Hematopoietic multipotent progenitor cell treated with erythropoietin and hydrocortisone succinate and interleukin-3 and kit ligand, for 4 days (in vitro differentiated cells): Measurements from ENCODE around the gene RBM8A.
A peak's percentile ranks its signal among the peaks of the same experiment; 100 is the strongest.

ENCODE experiments used
- DNase-seq: peaks from one replicate; pipeline ENCODE4 v3.0.0-alpha.2; 2015

Gene RBM8A

DNA sequence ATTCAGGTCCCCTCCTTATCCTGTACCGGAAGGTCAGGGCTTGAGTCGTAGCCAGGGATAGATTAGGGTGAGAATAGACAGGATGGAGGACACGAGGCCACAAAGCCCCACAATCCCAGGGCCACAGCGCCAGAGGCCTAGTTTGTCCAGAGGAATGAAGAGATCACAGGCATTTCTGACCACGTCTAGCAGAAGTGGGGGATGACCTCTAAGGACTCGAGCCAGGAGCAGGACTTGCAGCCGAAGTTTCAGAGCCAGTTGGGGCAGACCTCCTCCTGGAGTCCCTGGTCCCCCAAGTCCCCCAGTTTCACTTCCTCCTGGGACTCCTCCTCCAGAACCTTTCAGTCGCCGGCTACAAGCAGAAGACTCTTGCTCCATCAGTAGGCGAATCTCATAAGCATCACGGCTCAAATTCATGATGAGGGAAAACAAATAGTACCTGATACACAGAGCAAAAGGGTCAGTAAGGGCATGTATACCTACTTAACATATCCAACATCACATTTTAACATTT, 15.1 kb downstream of the RBM8A start:
- no peak for DNase-seq

DNA sequence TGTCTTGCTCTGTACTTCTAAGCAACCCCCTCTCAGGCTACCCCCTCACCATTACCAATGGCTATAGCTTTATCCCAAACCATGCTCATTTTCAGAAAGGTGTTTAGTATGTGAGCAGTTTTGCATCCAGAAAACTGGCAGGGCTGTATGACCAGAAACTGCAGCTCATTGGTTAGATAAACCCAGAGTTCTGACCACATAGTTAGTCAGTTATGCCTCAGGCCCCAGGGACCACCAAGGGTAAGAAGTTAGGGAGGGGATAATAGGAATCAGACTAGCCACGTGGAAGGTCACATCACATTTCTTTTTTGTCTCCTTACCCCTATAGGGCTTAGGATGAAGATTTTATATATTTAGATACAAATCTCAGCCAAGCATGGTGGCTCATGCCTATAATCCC, 18.6 kb downstream of the RBM8A start:
- no peak for DNase-seq

DNA sequence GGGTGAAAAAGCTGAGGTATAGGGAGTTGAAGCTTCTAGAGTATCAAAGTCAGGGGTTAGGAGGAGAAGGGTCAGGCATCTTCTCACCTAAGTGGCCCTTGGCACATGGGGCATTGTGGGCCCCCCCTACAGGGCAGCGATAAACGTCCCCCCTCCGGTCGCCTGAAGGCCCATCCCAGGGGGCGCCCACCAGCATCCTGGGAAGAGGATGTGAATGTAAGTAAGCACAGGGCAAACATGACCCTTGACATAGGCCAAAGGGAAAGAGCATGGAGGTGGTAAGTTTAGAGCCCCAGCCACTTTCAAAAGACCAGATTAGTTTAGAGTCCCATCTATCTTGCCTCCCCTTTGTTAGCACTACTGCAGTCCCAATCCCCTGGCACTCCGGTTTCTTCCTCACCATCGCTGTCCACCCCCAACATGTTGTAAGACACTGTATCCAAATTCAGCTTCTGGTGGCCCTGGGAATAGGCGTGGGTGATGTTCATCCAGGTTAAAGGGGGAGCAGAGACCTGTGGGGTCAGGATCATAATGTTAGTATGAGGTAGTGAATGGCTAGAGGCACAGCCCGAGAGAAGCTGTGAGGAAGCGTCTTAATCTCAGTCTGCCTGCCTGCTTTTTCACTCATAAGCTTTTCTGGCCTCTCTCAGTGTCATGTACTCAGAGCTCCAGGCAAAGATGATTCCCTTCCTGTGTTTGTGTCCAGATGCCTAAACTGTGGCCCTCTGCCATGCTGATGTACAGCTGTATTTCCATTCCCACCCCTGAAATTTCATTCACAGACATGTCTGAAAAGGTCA, 20.1 kb downstream of the RBM8A start:
- no peak for DNase-seq

DNA sequence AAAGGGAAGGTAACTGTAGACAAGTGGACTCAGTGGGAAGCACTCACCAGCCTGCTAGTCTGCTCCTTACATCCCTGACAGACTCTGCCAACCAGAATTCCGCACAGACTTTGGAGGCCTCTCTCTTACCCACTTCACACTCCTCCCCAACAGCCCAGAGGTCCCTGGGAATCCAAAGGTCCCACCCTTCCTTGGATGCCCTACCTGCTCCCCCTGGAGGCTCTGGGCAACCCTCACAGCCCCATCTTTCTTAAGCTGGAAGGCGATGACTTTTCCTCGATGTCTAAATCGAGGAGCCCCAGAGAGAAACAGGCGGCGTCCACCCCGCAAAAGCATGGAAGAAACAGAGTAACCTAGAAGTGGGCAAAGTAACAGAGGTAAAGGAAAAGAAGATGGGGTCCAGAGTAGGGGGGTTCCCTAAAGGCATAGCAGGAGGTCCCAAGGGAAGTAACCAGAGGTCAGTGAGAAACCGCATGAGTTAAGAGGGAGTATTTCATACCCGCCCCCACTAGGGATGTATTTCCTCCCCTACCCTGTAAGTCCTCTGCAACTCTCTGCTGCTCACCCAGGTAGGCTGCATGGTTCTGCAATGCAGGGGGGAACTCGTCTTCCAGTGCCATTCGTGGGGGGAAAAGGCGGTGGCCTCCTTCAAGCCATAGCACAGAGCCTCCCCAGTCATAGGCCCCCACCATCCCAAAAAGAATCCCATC, 25.8 kb downstream of the RBM8A start:
- DNase-seq = no peak

DNA sequence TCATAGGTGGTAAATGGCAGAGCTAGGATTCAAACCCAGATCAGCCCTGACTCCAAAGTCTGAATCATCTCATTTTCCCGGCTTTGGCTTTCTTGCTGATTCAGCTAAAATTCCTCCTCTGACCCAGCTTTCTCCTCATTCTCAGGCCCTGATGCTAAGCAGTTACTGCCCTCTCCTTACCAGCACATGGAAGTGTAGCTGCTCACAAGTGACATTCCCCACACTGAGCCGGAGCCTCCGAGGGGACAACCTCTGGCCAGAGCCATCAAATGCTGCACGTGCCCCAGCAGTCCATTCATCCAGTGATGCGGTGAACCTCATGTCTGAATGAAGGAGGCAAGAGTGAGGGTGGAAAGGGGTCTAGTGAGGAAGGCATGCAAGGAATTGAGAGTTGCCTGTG, 28.5 kb downstream of the RBM8A start:
- no peak for DNase-seq

DNA sequence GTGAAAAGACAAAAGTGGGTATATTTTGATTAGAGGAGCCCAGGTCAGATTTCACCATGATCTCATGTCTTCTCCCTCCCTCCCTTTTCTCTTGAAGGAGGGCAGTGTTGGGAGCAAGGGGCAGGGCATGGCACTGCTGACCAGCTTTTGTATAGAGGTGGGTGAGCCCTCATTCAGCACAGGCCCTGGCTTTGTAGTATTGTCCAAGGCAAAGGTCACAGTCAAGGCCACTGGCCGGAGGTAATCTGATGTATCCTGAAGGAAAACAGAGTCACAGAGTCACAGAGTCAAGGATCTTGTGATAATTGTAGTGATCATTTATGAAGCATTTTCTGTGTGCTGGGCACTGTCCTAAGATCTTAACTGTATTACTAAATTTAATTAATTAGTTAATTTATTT, 29.3 kb downstream of the RBM8A start:
- DNase-seq = no peak

DNA sequence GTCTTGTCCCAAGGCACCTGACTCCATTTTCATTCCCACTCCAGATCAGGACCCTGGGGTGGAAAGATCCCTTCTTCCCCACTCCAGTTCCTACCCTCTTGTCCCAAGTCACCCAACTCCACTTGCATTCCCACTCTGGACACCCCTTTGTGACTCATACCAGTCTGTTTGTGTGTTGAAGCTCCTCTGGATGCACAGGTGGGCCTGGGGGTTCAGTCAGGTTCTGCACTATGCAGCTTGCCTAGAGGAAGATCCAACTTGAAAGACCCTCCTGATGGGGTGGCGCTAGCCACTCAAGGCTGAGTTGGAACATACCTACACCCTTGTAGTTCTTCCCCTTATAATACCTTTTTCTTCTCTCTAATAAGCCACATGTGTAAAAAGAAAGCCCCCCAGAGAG, 31.8 kb downstream of the RBM8A start:
- DNase-seq = no peak

DNA sequence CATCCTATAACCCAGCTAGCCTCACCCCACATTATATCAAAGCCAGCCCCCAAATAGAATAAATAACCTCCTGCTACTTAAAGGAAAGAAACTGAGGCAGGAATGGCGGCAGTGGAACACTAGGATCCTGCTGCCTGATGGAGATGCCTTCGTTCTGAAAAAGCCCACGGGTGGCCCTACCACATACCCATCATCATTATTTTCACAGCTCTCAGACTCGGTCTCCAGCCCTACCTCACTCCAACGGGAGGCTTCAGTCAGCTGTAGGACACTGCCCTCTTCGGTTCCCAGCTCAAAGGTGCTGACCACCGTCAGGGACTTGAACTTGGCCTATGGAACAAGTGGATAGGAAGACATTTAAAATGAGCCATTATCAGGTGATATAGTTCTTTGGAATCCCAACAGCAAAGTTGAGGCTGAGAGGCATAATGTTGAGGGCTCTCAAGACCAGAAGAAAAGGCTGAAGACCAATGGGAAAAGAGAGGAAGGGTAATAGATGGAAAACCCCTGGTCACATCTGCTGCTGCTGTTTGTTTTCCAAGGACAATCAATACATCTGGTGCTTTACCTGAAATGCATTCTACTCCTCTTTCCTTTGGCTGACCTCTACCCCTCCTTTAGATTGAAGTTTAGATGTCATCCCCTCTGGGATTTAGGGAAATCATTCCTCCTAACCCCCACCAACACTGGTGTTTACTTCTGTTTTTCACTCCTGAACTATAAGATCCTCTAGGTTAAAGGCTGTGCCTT, 33.8 kb downstream of the RBM8A start:
- no peak for DNase-seq

DNA sequence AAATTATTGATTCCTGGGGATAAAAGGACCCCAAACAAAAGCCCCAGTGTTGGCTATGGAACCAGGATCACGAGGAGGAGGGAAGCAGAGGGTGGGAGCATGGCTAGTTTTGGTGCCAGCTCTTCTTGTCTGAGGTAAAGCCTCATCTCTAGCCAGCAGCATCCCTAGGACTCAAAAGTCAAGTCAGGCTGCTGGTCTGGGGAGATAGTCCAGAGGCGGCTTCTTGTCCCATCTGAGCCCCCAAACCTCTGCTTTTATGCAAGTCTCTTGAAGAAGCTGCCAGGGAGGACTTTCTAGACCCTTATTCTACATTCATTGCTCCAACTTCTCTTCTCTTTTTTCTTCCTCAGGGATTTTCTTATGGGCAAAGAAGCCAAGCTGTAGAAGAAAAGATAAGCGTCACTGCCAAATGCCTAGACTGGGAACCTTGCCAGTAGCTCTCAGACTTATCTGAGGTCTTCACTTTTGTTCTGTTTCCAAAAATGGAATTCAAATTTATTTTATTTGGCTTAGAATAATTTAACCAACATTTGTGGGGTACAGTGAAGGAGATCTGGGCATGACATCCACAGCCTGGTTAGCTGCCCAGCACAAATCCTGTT, 34.7 kb downstream of the RBM8A start:
- peak; percentile 90 for DNase-seq

DNA sequence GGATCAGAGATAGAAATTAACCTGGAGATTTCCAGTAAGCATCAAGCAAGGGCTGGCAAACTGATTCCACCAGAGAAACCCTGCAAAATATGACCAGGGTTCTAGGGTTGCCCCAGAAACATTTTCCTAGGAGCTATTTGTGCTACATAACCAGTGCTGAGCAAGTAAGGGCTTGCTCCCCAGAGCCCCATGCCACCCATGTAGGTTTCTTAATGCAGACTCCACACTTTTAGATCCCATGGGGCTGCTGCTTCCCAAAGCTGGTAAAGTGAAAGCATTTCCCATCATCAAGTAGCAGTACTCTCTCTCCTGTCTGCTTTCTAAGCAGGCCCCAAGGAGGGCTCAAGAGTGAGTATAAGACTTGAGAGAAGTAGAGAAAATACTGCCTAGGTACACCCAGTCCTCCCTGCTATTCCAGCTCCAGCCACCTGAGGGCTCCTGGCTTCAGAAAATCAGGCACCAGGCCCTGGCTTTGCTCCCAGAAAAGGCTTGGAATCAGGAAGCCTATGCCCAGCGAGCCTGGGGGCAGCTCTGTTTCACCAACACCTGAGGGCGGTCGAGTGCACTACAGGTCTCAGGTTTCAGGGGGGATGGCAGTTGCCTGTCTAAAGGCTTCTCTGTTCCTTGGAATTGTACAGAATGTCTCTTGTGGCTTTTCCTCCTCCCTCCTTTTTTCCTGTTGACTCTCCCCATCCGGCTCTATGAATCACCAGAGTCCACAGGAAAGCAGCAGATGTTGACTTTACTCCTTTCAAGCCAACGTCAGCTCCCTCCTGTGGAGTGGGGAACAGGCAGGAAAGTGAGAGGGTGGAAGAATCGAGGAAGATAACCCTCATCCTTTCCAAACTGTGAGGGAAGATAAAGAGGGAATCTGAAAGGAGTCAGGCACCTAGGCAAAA, 35.4 kb downstream of the RBM8A start:
- DNase-seq = peak; percentile 82

DNA sequence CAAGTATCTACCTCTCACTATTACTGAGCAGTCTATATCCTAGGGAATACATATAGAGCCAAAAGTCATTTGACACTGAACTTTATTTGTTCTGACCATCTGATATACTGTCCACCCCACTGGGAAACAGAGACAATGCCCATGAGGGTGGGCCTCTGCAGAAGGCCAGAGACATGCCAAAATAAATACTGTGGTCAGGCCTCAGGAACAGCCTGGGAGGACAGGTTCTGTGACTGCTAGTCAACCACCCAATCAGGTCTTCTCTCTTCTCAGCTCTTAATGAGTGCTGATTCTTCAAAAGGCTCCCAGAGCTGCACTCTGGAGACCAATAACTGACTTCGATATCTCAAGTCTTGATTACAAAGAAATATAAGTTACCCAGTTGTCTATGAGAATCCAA, 36.1 kb downstream of the RBM8A start:
- no peak for DNase-seq

DNA sequence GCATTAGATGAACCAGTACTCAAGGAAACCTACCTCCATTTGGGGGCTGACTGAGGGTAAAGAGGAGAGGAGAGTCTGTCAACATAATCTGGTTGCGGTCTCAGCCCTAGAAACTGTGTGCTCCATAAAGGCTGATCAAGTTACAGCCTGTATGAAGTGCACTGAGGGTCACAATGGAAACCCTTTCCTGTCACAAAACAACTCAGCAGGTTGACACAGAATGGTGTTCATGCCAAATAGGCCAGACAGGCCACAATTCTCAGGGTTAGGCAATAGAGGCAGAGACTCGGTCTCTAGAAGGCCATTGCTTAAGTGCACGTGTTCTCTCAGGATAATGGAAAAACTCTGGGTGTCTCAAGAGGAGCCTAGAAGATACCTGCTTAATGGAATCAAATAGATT, 37.6 kb downstream of the RBM8A start:
- DNase-seq = no peak

DNA sequence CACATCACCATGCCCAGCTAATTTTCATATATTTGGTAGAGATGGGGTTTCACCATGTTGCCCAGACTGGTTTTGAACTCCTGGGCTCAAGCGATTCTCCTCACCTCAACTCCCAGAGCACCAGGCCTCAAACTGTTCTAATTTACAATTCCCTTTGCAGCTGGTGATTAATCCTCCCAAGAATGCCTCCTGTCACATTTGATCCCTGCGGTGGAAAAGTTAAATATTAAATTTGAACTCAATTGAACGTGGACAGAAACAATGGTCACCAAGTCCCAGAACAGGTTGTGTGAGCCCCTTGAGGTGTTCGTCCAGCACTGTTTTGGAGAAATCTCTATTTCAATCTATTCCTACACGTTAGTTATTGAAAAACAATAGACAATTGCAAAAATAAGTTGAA, 39.7 kb downstream of the RBM8A start:
- no peak for DNase-seq

DNA sequence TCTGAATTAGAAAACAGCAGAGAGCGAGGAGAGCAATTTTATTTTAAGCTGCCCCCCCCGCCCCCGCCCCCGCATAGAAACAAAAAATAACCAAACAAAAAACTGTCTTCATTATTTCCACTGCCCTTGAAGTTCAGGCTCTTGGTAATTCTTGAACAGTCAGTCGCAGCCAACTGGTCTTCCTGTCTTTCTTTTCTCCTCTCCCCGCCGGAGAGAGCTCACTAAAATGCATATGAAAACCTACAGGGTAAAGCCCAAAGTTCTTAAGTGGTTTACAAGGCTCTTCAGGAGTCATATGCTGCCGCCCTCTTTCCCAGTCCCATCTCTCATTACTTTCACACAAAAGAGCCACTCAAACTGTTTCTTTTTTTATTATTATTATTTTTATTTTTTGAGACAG, 40.5 kb downstream of the RBM8A start:
- no peak for DNase-seq

DNA sequence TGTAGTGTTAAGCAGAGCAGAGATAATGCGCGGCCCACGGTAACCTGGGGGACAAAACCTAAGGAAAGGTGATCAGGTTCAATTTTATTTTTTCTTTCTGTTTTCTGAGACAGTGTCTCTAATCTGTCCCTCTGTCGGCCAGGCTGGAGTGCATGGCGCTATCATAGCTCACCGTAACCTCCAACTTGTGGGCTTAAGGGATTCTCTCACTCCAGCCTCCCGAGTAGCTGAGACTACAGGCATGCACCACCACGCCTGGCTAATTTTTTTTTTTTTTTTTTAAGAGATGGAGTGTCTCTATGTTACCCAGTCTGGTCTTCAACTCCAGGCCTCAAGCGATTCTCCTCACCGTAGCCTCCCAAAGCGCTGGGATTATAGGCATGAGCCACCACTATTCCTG, 40.9 kb downstream of the RBM8A start:
- peak; percentile 34 for DNase-seq

DNA sequence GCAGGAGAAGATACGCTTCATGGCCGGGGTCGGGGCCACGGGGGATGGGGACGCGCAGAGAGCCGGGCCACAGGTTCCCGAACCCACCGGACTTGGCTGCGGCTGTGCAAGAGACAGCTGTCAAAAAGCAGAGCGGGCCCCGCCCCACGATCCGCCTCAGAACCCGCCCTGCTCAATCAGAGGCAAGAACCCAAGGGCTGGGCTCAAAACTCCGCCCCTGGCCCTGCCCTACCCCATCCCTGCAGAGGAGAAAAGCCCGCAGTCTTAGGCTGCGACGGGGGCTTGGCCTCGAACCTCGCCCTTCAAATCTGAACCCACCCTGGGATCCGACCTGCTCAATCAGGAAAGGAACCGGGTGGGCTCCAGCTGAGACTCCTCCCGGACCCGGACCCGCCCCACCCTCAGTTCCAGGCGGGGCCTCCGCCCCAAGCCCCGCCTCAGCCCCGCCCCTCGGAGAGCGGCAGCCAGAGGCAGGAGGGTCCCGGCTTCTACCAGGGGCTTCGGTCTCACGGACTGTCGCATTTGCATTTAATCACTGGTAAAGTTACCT, 41.5 kb downstream of the RBM8A start, which contains the start of gene ANKRD35:
Gene ANKRD35 (minus strand): TSS at position 129 of the 550 bp plus-strand sequence. CDS start 108 bp downstream, at position 21.
- DNase-seq = peak; percentile 93

DNA sequence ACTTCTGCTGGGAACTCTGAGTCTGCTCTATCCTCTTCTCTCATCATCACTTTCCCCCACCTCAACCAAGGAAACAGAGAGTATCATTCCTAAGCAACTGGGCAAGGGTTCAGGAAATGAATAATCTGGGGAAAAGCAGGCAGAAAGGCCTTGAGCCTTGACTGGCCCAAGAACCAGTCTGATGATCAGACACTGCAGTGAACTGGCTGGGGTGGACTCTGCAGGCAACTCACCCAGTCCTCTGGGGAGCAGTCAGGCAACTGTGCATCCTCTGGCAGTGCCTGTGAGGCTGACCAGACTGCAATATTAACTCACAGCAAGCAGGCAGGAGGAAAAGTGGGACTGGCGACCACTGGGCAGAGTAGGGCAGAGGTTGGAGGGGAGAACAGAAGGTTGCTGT, 42.6 kb downstream of the RBM8A start:
- no peak for DNase-seq

DNA sequence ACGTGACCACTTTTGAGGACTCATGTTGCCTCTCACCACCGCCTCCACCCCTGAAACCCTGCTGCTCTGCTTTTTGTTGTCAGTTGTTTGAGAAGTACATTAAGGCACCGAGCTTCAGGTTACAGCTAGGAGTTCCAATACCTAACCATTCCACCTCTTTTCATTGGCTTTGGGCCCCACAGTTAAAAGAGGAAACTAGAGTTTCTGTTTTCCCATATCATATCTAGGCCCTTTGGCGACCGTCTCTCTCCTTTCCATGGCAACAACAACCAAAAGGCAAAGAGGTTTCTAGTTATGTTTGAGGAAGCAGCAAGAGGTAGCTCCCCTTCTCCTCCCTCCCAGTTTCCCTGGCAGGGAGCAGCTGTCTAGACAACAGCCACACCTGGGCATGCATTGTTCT, 47.5 kb downstream of the RBM8A start:
- peak; percentile 69 for DNase-seq

DNA sequence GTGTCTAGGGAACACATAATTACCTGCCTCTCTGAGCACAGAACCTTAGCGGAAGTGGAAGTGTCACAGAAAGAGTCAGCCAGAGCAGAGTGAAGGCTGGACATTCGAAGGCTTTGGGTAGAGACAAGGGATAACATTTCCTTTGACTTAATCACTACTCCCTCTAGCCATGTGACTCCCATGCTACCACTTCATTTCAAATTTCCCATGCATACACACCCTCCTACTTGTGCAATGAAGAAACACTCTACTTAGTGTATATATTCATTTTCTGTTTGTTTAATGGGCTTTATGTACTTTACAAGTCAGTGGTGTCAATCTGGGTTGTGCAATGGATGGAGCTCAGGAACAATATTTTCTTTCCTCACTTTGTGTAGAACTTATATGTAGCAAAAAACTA, 48.6 kb downstream of the RBM8A start:
- DNase-seq = no peak

DNA sequence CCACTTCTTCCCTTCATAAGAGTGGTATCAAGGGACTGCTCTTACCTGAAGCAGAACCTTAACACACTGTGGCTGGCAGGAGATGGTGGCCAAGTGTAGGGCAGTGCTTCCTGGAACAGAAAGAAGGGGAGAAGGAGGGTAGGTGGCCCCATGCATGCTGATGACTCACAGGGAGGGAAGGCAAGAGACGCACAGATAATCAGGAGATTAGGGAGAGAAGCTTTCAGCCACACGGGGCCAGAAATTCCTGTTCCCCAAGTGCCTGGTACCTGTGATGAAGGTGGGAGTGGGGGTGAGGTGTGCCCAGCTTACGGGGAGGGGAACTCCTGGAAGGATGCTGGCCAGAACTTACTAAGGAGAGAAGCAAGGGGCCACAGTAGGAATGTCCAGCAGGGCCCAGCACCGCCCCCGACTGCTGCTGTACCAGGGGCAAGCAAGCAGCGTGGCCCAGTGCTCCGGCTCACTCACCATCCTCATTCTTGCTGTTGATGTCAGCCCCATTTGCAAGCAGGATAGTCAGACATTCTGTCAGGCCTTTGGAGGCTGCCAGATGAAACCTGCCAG, 49.3 kb downstream of the RBM8A start:
- DNase-seq = peak; percentile 18

DNA sequence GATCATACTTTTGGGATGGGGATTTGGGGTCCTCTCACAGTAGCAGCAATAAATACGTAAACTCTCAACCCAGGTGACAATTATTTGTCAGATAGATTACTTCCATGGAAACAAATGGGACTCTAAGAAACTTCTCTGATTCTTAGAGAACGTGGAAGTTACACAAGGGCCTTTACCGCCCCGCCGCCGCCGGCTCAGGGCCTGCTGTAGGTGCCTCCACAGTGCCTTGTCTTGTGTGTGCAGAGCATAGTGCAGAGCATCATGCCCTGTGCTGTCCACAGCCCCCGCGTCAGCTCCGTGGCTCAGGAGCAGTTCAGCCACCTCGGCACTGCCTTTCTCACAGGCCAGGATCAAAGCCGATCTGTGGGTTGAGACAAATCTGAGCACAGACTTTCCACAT, 52.6 kb downstream of the RBM8A start:
- no peak for DNase-seq
